T-helper 2 cell (primary cell): ENCODE measurements around the gene VEPH1.
"Not testable (repeated sequence)": the region's sequence is repeated elsewhere in the genome, so short reads cannot be mapped to it uniquely, and the experiment has no call there.

Experiments
- DNase-seq, 5 experiments: peaks; one replicate each; pipeline versions ENCODE4 v3.0.0 to v3.0.0-alpha.2; 2012 to 2022

Gene VEPH1

DNA sequence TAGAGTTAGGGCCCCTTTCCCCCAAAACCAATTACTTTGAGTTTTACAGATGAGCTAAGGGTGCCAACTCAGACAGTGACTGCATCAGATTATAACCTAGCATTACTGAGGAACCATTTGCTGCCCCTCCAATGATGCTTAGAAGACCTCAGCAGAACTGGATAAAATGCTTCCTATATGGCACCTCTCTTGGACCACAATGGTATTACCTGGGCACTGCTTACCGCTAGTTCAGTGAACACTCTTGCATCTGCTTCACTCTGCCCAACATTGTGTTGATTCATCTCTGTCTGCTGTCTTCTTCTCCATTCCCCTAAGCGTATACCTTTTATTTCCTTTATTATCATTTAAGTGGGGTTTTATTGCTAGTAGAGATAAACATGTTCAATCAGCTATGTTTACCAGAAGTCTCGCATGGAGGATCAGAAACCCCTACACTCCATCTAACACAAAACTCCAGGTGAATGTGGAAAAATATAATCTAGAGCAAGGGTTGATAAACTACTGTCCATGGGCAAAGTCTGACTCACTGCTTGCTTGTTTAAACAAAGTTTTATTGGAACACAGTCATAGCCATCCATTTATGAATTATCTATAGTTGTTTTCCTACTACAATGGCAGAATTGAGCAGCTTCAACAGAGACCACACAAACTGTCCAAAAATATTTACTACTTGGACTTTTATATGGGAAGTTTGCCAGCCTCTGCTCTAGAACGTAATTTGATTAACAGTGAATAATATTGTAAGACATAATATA is 166.8 kb downstream of the VEPH1 start:
- DNase-seq = no peak

DNA sequence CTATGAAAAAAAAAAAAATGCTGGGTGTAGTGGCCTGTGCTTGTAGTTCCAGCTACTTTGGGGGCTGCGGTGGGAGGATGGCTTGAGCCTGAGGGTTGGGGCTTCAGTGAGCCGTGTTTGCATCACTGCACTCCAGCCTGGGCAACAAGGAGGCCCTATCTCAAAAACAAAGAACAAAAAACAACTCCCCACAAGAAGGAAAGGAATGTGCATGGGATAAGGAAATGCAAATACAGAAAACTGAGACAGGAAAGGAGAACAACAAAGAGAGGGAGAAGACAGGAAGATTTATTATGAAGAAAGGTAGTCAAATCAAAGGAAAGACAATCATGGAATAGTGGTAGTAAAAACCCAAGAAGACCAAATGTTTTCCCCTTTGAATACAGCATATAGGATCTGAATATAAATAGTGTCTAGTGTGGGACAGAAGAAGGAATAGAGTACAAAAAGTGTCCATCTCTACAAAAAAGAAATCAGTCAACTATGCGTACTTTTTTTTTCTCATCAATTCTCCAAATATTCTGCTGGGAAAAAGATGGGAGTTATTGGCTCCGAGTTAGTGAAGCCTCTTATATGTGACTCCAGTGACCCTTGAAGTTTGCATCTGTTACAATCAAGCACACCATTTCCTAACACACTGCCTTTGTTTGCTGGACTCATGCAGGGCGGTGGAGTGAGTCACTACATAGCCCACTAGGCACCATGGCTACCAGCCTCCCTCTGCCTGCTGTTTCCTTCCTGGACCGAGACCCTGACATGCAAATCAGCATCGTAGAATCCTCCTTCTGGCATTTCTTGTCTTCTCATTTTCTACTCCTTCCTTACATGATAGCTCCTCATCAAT is 167.8 kb downstream of the VEPH1 start:
- DNase-seq = no peak

DNA sequence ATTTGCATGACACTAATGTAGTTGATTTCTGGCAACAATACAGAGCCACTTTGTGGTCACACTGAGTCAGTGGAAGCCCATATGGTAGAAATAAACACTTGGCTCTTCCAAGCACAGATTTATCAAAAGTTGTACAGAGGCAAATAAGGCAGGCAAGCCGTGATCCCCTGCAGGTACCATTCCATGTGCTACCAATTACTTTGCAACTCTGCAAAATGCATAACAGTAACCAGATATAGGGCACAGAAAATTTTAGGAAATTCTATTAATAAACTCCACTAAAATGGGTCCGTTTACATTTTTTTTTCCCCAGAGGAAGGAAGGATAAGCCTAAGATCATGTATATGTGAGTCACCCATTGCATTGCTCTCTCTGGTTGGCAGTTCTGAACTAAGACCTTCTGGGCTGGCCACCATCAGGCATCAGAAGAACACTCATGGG is 169.6 kb downstream of the VEPH1 start:
- DNase-seq = no peak

DNA sequence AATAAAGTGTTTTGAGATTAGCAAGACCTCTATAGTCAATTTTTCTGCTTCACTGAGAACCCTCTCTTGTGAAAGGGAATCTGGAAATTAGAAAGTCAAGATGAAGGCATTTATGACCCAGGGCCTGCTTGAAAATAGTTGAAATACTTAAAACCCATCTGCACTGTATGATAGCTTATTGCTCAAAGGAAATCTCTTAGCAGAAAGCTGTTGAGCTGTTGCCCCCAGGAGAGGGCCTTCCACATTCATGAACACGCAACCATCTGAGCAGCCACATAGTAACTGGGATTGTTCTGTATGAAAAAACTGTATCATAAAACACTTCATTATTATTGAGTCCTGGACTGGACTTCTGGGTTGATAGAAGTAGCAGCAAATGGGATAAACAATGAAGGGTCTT is 173.0 kb downstream of the VEPH1 start:
- no peak for DNase-seq

DNA sequence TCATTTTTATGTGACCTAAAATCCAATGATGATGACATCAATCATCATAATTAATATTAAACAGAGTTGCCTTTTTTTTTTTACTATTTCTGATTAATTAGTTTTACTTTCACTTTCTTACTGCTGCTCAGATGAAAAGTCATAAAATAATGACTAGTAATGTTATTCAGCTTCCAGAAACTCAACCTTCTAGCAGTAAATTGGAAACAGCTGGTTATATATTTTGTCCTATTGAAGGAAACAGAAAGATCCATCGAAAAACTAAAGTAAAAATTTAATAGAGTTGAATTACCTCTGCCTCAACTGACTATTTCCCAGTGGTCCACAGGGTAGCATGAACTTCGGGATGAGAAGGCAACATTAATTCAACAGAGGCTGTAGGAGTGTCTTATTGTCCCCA is 173.7 kb downstream of the VEPH1 start:
- no peak for DNase-seq

DNA sequence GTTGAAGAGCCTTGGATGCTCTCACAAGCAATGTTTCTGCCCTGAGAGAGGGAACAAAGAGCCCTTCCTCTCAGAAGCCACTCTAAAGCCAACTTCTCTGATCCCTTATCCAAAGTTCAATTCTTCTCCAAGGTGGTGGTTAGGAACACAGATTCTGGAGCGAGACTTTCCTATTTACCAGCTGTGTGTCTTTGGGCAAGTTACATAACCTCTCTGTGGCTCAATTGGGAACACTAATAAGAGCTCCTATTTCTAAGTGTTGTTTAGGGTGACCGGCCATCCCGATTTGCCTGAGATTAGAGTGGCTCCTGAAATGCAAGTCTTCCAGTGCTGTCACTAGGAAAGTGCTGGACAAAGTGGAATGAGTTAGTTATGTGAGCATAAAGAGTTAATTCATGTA is 175.4 kb downstream of the VEPH1 start:
- DNase-seq = no peak

DNA sequence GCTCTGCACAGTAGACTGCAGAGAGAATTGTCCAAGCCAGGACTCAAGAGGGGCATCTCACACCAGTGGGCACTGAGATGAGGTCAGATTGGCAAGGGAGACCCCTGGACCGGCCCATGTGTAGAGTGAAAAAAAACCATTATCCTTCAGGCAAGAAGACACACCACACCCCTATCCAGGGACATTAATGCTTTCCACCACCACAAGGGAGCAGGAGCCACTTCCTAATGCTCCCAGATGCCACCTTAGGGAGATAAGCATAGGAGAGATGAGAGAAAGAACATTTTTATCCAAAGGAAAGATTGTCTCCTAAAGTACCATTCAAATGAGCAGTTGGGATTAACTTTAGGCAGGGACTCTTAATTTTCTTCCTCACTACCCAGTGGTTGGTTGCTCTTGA is 176.2 kb downstream of the VEPH1 start:
- DNase-seq = no peak

DNA sequence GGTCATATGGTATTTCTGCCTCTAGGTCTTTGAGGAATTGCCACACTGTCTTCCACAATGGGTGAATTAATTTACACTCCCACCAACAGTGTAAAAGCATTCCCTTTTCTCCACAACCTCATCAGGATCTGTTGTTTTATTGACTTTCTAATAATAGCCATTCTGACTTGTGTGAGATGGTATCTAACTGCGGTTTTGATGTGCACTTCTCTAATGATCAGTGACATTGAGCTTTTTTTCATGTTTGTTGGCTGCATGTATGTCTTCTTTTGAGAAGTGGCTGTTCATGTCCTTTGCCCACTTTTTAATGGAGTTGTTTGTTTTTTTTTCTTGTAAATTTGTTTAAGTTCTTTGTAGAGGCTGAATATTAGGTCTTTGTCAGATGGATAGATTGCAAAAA is 178.3 kb downstream of the VEPH1 start:
- DNase-seq = not testable (repeated sequence)

DNA sequence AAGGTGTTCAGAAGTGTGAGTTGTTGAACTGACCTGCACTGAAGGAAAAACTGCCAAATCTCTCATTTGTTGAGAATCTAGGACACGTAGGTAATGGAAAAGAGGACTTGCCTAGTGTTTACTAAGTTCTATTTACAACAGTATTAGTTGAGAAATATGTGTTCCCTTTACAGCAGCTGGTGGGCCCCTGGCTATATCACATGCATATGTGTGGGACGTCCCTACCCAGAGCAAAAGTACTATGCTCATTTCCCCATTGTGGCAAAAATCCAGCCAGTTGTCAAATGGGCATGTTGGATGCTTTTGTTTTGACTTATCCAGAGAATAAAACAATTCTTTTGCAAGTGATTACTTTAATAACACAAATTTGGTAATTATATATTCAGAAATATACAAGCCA is 179.9 kb downstream of the VEPH1 start:
- DNase-seq = no peak

DNA sequence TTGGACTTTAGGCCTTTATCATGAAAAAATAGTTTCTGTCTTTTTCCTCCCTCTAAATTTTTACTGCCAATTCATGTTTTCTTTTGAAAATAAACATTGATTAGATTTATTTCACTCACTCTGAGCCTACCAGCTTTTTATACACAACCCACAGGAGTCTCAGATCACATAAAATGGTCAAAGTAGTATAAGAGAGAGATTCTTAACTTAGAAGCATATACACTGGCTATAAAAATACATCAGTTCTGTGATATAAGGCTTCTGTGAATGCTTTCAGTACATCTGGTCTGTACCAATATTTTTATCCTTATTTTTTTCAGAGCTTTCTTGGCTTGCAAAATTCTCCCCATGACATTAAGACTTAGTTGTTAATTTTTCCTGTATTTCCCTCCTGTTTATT is 183.5 kb downstream of the VEPH1 start:
- no peak for DNase-seq

DNA sequence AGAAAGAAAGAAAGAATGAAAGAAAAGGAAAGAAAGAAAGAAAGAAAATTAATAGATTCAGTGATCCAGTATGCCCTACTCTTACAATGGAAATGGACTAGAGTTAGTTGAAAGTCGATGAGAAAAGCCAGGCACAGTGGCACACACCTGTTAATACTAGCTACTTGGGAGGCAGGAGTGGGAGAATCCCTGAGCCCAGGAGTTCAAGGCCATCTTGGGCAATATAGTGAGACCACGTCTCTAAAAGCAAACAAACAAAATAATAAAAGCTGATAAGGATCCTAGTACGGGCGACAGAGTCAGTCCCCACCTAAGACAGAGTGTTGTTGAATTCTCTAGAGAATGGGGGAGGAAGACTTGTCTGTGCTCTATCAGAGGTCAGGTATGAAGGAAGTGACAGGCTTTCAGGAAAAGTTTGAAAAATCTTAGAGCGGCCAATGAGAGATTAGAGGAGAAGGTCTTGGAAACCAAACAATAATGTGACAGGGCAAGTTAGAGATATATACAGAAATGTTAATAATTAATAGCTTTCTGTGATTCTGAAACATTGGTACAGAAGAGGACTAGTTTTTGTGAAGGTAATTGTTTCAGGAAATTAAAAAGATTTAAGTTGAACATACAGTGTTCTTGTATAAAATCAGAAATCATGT is 184.5 kb downstream of the VEPH1 start:
- DNase-seq = no peak

DNA sequence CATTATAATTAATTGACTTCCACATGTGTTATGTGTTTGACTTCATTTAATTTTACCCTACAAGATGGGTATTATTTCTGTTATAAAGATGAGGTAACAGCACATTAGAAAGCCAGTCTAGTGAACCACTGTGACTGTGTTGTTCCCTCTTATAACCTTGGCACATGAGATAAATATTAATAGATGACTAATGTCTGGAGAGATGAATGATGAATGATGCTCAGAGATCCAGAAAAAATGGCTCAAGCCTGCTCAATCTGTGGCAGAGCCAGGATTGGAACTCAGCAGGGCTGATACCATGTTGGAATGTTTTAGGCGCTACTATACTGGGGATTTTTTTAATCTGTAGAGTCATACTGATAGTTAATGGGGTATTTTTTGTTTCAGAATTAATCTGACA is 185.3 kb downstream of the VEPH1 start:
- DNase-seq = no peak

DNA sequence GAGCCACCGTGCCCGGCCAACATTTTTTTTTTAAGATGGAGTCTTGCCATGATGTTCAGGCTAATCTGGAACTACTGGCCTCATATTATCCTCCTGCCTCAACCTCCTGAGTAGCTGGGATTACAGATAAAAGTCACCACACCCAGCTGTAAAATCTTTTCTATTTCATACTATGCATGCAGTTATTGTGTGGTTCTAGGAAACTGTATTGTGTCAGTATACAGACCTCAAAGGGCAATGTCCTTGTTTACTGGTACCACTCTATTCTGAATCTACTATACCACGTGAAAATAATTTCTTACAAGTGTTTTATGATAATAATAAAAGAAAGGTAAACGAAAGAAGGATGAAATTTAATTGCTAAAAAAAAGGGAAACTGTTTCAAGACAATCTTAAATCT is 190.0 kb downstream of the VEPH1 start:
- no peak for DNase-seq

DNA sequence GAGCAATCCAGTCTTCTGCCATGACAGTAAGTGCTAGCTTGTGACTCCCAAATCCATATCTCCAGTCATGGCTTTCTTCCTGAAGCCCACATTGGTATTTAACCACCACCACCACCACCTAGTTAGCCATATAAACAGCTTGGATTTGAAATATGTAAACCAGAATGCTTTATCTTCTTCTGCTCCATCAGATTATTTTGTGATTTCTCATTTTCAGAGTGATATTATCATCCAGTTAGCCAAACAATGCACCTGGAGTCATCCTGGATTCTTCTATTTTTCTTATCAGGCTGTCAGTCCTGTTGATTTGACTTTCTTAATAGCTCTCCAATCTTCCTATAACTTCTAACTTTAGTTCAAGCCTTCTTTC is 190.9 kb downstream of the VEPH1 start:
- no peak for DNase-seq

DNA sequence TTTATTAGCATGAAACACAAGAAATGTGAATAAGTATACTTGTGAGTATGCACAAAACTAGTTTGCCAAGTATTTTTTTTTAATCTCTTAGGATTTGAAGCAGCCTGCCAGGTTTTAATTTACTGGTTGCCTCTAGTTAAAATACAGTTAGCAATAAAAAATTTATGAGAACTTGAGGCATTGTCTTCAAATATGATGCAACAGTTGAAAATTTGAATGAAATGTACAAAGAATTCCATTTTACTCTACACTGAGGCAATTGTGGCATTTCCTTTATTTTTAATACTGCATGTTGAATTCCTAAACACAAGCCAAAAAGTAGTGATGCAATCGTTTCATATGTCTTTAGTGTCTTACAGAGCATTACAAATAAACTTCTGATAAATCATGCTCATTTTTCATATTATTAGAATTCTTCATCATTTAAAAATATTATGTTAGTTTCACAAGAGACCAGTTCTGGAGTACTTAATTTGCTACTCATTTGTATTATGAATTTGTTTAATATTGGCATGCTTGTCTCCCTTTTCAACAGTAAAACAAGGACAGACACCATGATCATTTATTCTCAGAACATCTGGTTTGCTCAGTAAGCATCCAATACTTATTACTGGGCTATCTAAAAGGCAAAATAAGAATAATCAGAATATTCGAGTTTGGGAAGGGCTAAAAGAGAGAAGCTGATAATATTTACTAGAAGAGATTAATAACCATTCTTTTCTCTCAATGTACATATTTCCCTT is 191.4 kb downstream of the VEPH1 start:
- DNase-seq = no peak

DNA sequence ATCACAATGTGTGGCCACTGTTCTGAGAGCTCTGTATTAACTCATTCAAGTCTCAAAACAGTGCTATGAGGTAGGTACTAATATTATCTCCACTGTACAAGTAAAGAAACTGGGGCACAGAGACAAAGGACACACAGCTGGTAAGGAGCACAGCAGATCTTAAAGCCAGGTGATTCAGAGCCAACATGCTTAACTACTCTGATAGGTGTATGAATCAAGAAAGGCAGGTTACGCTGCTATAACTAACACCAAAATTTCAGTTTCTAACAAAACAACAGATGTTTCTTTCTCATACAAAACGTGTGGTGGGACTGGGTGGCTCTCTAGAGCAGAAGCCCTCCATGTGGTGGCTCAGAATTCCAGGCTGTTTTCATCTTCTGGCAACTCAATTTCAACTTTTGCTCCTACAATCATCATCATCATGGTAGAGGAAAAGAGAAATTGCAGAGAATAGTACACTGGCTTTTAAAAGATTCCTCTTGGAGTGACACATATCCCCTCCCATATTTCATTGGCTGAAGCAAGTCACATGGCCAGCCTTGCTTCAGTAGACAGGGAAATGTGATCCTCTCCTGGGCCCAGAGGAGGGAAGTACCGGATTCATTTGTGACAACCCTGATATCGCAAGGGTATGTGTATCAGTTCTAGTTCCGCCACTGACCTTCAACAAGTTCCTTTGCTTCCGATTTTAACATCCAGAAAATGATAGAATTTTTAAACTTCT is 192.7 kb downstream of the VEPH1 start:
- no peak for DNase-seq

DNA sequence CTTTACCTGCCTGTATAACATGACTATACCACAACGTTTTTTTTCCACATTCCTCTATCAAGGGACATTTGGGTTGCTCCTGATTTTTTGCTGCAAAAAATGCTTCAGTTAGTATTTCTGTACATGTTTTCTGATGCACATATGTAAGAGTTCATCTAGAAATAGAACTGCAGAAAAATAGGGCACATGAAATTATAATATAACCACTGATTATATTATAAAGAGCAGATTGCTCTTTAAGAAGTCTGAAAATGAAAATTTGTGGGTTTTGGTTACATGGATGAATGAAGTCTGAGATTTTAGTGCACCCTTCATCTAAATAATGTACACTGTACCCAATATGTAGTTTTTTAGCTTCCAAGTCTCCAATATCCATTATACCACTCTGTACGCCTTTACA is 196.7 kb downstream of the VEPH1 start:
- DNase-seq = no peak

DNA sequence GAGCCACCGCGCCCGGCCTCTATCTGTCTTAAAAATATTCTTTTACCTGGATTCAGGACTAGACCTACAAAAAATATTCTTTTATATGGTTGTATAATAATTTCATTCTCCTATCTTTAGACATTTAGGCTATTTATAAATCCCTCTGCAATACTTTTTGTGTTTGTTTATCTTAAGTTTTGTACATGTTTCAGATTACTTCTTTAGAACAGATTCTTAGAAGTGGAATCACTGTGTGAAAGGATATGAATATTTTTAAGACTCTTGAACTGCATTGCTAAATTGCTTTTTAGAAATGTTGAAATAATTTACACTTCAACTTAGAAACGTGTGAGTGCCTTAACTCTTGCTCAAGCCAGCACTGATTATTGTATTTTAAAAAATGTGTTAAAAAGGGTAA is 197.8 kb downstream of the VEPH1 start:
- DNase-seq = no peak

DNA sequence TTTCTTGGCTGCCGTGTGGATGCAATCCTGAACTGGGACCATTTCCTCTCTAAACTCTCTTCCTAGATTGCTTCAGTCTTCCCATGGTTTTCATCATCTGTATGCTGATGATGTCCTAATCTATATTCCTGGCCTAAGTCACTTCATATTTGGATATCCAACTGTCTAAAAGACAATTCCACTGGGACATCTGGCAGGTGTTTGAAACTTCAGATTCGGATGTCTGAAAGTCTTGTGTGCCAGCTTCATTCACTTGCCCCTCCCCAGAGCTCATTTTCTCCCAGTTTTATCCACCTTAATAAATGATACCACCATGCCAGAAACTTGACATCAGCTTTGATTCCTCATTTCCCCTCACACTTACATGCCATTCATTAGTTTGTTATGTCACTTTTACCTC is 201.5 kb downstream of the VEPH1 start:
- DNase-seq = no peak

DNA sequence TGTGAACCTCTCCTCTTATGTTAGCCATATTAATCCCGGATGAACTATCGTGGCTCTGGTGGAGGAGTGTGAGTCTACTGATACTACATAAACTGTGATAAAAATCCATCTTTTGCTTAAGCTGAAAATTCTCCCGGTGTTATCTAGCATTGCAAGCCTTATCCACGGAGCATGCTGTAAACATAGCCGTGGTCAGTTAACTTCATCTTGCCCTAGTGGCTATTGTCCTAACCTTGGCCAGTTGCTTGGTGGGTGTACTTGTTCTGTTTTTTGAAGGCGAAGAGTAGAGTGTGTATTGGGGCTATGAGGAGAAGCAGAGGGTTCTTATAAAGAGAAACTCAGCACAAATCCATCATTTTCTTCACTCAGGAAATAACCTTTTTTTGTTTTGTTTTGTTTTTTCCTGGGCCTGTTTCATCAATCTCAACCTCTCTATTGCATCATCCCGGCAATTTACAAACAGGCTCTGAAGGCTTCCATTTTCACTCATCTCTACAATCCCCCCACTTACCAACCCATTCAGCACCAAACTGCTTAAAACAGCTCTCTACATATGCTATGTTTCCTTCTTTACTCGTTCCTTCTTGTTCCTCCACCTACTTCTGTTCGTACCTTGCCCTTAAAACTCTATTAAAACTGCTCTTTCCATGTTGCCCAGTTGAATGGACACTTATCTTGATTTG is 202.1 kb downstream of the VEPH1 start:
- DNase-seq = no peak

DNA sequence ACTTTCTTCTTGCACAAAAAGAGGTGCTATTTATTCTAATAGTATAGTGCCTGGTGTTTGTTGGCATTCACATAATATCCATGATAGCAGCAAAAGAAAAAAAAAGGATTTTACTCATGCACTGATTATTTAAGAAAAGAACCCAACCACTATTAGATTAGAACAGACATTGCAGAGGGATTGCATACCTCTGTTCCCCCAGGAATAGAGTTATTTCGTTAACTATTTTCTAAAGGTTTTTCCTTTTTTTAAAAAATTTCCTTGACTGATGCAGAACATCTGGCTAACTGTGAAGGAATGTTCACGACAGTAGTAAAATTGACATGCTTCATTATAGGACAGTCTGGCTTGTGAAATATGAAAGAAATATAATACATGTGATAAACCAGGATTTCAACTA is 203.1 kb downstream of the VEPH1 start:
- DNase-seq = no peak
